HepG2 (cell line): Measurements from ENCODE around the gene TMEM198. TPM values are rescaled to one million over a fixed set of nuclear protein-coding genes. Genes with fewer than 3 reads are reported as not detected.

ENCODE experiments used
- ATAC-seq: fragments of 200-7000 bp; cut with Tn5 transposase; 3 replicates; pipeline ENCODE4 v1.9.1; 2020; ENCODE audit warnings: mild to moderate bottlenecking, moderate library complexity
- BruUV-seq: library from RNA; stranded (reverse); fragments of 400-500 nt; replicated peaks from 2 replicates; lab custom pipeline; 2021; lab: Mats Ljungman, UMichigan
- CTCF ChIA-PET: fragments of 300-600 bp; formaldehyde crosslinking; extraction: SDS; loops from one replicate; lab custom pipeline; 2021; ENCODE audit warnings: low total read pairs, inconsistent platforms, low intra/inter-chr PET ratio; lab: Yijun Ruan, JAX
- POLR2A ChIA-PET: fragments of 350-600 bp; sonication (Branson Sonifier 250); formaldehyde crosslinking; loops from one replicate; lab custom pipeline; 2020; ENCODE audit warnings: antibody characterized with exemption, inconsistent platforms; lab: Yijun Ruan, JAX
- DNase-seq: peaks from one replicate; pipeline ENCODE4 v3.0.0-alpha.2; 2015; ENCODE audit warnings: low spot score
- FAIRE-seq: peaks from 3 replicates; lab custom pipeline; 2011; peaks lifted over from hg19 to GRCh38; lab: Jason Lieb, UNC
- H2AFZ ChIP-seq: one replicate; pipeline ENCODE4 v1.6.1; 2011; ENCODE audit warnings: low read length, inconsistent platforms
- H3K27ac ChIP-seq: fragments of 300-600 bp; 3 replicates; pipeline ENCODE4 v1.8.0; 2011; ENCODE audit warnings: mixed run types, mild to moderate bottlenecking, mixed read lengths, low read length, inconsistent platforms; ENCODE audit not compliant: insufficient read depth; ENCODE audit errors: extremely low read length
- H3K27me3 ChIP-seq, 2 experiments: fragments of 200-600 bp in 1 of 2; 2 replicates in 1 of 2; 3 replicates in 1 of 2; pipeline versions ENCODE4 v1.6.0 to v1.8.0; 2011; ENCODE audit warnings: low read length in 2 of 2, mild to moderate bottlenecking in 2 of 2, moderate library complexity in 2 of 2, inconsistent platforms in 1 of 2; ENCODE audit not compliant: insufficient read depth in 2 of 2, control insufficient read depth in 1 of 2
- H3K36me3 ChIP-seq, 2 experiments: fragments of 200-600 bp in 1 of 2; replicated peaks in 1 of 2; 2 replicates in 1 of 2; 3 replicates in 1 of 2; pipeline versions ENCODE4 v1.5.1 to v1.8.0; 2011; ENCODE audit warnings: low read length in 2 of 2, inconsistent platforms in 1 of 2; ENCODE audit not compliant: insufficient read depth in 2 of 2, control insufficient read depth in 1 of 2
- H3K4me1 ChIP-seq: 2 replicates; pipeline ENCODE4 v1.5.1; 2012; ENCODE audit warnings: low read length, inconsistent platforms; ENCODE audit not compliant: insufficient read depth
- H3K4me2 ChIP-seq: 2 replicates; pipeline ENCODE4 v1.6.0; 2011; ENCODE audit warnings: low read depth, low read length, inconsistent platforms
- H3K4me3 ChIP-seq, 3 experiments: fragments of 200-600 bp in 1 of 3; sonication (generic), shearing (Covaris generic) in 1 of 3; replicated peaks in 1 of 3; 2 replicates each; pipeline ENCODE4 v1.5.1; 2011 to 2016; ENCODE audit warnings: low read length in 3 of 3, inconsistent platforms in 2 of 3, low read depth in 2 of 3, mild to moderate bottlenecking in 2 of 3, control low read depth in 1 of 3, mixed read lengths in 1 of 3; ENCODE audit not compliant: insufficient read depth in 1 of 3
- H3K79me2 ChIP-seq: one replicate; pipeline ENCODE4 v1.6.1; 2011; ENCODE audit warnings: low read length, inconsistent platforms; ENCODE audit not compliant: insufficient read depth
- H3K9ac ChIP-seq: 2 replicates; pipeline ENCODE4 v1.6.0; 2011; ENCODE audit warnings: mild to moderate bottlenecking, low read depth, low read length, inconsistent platforms; ENCODE audit not compliant: insufficient read depth
- H3K9me3 ChIP-seq: 2 replicates; pipeline ENCODE4 v1.5.1; 2012; ENCODE audit warnings: mild to moderate bottlenecking, low read length
- H4K20me1 ChIP-seq: 2 replicates; pipeline ENCODE4 v1.6.0; 2011; ENCODE audit warnings: inconsistent platforms, mild to moderate bottlenecking, low read length, moderate library complexity; ENCODE audit not compliant: insufficient read depth
- ELF1 ChIP-seq: sonication (generic); formaldehyde crosslinking; IDR thresholded peaks from 2 replicates; pipeline ENCODE4 v1.4.0; 2020; ENCODE audit warnings: missing genetic modification reagents
- GABPB1 ChIP-seq: IDR thresholded peaks from 2 replicates; pipeline ENCODE4 v1.6.1; 2016; ENCODE audit warnings: mild to moderate bottlenecking, missing genetic modification reagents, moderate library complexity, missing compliant biosample characterization
- HNRNPL ChIP-seq: fragments of 200-400 bp; formaldehyde crosslinking; IDR thresholded peaks from 2 replicates; pipeline ENCODE4 v1.6.1; 2017; ENCODE audit warnings: mild to moderate bottlenecking, low read depth, low read length
- SP4 ChIP-seq: sonication (generic); formaldehyde crosslinking; IDR thresholded peaks from 2 replicates; pipeline ENCODE4 v1.8.1; 2023; ENCODE audit warnings: mild to moderate bottlenecking, missing genetic modification reagents
- WGBS: methylation state at CpG from one replicate; pipeline ENCODE4 v1.1.6; 2017; ENCODE audit warnings: low lambda C conversion rate; 5-methylcytosine and 5-hydroxymethylcytosine counted together
- in situ Hi-C: cut with HindIII; loops from 2 replicates; pipeline ENCODE4 v1.10.0; 2017; ENCODE audit warnings: low pct_unique_long_range_greater_than_20kb; ENCODE audit not compliant: extremely low pct_ligation_motif_present
- intact Hi-C: fragments of 100-400 bp; cut with micrococcal nuclease; formaldehyde crosslinking; loops from one replicate; pipeline ENCODE4 v1.10.0; 2022; ENCODE audit not compliant: unreplicated experiment
- polyA plus RNA-seq, 8 experiments: library from polyadenylated mRNA; depleted of rRNA in 3 of 8; stranded (reverse) in 7 of 8; unstranded in 1 of 8; fragments of >200 nt; fragmentation: Illumina TruSeq in 4 of 8; extraction: Trizol in 4 of 8; gene quantifications; 2 replicates each; pipeline versions ENCODE4 v1.2.1 to v1.2.3, GENCODE V29; 2011 to 2016; ENCODE audit warnings: low read depth in 4 of 8, missing spikeins in 1 of 8, mixed read lengths in 1 of 8; ENCODE audit not compliant: insufficient read depth in 1 of 8
- total RNA-seq, 5 experiments: library from RNA; depleted of rRNA; stranded (reverse); fragments of >200 nt; fragmentation: Illumina TruSeq; extraction: Trizol; gene quantifications; 2 replicates each; pipeline ENCODE4 v1.2.3, GENCODE V29; 2016; ENCODE audit warnings: low read depth in 1 of 5

TMEM198 gene
- total and polyA plus RNA-seq, 2 of the 13 experiments (the other 11 are each of a cell fraction or from before 2014, with no cell fraction given) = 17.3 to 23.5 TPM

GRCh38 chr2:219556413-219556812 is 12.6 kb downstream of the TMEM198 start:
- in situ Hi-C loops = no loop called here
- Histone ChIP-seq H3K27me3 (no peaks in the 10 kb centered on the region), H4K20me1 (no peaks in the 10 kb centered on the region), H3K9me3 (no peaks in the 10 kb centered on the region), H3K9ac (no peak overlapping the region), H3K4me1 (peaks cover 31% of the 10 kb centered on the region), H3K27ac (no peak overlapping the region), H3K36me3 (no peaks in the 10 kb centered on the region), H2AFZ (no peak overlapping the region), H3K4me2 (no peak overlapping the region), H3K79me2 (no peaks in the 10 kb centered on the region), H3K4me3 (no peak overlapping the region)
- TF ChIP-seq SP4 (CRISPR knock-in tag) (0 out of 2 replicates have a peak, but pooled peaks have one; percentile 30), ELF1 (CRISPR knock-in tag) (no peak)
- ATAC-seq = no peak
- intact Hi-C loops = no loop called here
- BruUV-seq = no TSS peak
- ChIA-PET CTCF (no interaction called here), POLR2A (no interaction called here)
- WGBS = 87% methylated on average over 19 of the region's 19 CpGs
- FAIRE-seq = no peak
- DNase-seq = no peak

GRCh38 chr2:219557320-219557719 is 13.5 kb downstream of the TMEM198 start:
- no peaks in the 10 kb centered on the region for H4K20me1 ChIP-seq
- no peaks in the 10 kb centered on the region for H3K79me2 ChIP-seq
- intact Hi-C loops = no loop called here
- CTCF ChIA-PET = no interaction called here
- H3K9me3 ChIP-seq = no peaks in the 10 kb centered on the region
- in situ Hi-C loops = no loop called here
- BruUV-seq = no TSS peak
- DNase-seq (no peak), ATAC-seq (no peak)
- POLR2A ChIA-PET = no interaction called here
- no peaks in the 10 kb centered on the region; a peak in 1 of 5 replicates for H3K36me3 ChIP-seq
- H3K4me2 ChIP-seq = no peak overlapping the region
- H3K4me3 ChIP-seq = no peak overlapping the region
- no peak overlapping the region for H3K27ac ChIP-seq
- TF ChIP-seq HNRNPL (no peak), GABPB1 (CRISPR knock-in tag) (0 out of 2 replicates have a peak, but pooled peaks have one; percentile 0)
- TF ChIP-seq, all 625 proteins: peak for 1
- Histone ChIP-seq H2AFZ (no peak overlapping the region), H3K9ac (no peak overlapping the region), H3K4me1 (peaks cover 35% of the 10 kb centered on the region), H3K27me3 (no peaks in the 10 kb centered on the region)
- no peak for FAIRE-seq
- 87% methylated on average over 13 of the region's 21 CpGs for WGBS
